Activated B cell treated with CpG ODN at 0.5 μM for 24 hours (primary cell): ENCODE results near the gene EARS2. TPM values are rescaled to one million over a fixed set of nuclear protein-coding genes. Genes with fewer than 3 reads are reported as not detected.

Experiments used
- ATAC-seq: fragments of 200-7000 bp; cut with Tn5 transposase; one replicate; pipeline ENCODE4 v1.10.0; 2021; ENCODE audit warnings: low read depth, mild to moderate bottlenecking, moderate library complexity
- CTCF ChIA-PET: fragments of 350-600 bp; sonication (Branson Sonifier 250); formaldehyde crosslinking; loops from one replicate; lab custom pipeline; 2021; ENCODE audit warnings: antibody characterized with exemption; lab: Charles Lee
- POLR2A ChIA-PET: fragments of 350-600 bp; sonication (Branson Sonifier 250); formaldehyde crosslinking; loops from one replicate; lab custom pipeline; 2021; ENCODE audit warnings: antibody characterized with exemption; lab: Charles Lee
- DNase-seq: peaks from one replicate; pipeline ENCODE4 v3.0.0; 2022
- H3K27ac Mint-ChIP-seq: one replicate; pipeline ENCODE4 v1.8.0; 2020; ENCODE audit warnings: mixed read lengths
- H3K27me3 Mint-ChIP-seq: one replicate; pipeline ENCODE4 v1.8.0; 2021; ENCODE audit warnings: mixed read lengths
- H3K36me3 Mint-ChIP-seq: one replicate; pipeline ENCODE4 v1.8.0; 2021; ENCODE audit warnings: low read depth, mixed read lengths
- H3K4me1 Mint-ChIP-seq: one replicate; pipeline ENCODE4 v1.8.0; 2021; ENCODE audit warnings: mixed read lengths
- H3K4me3 Mint-ChIP-seq: one replicate; pipeline ENCODE4 v1.8.0; 2020; ENCODE audit warnings: mild to moderate bottlenecking, mixed read lengths
- H3K9me3 Mint-ChIP-seq: one replicate; pipeline ENCODE4 v1.8.0; 2020; ENCODE audit warnings: mixed read lengths
- intact Hi-C: fragments of 100-400 bp; cut with micrococcal nuclease; formaldehyde crosslinking; loops from one replicate; pipeline ENCODE4 v1.15.1; 2024
- total RNA-seq: library from RNA; stranded (reverse); gene quantifications from 2 replicates; pipeline ENCODE4 v1.2.3, GENCODE V29; 2022
- TF ChIP-seq, protein P1 (sequence below): fragments of 200-600 bp; IDR thresholded peaks from one replicate; pipeline ENCODE4 v1.8.0; 2022; ENCODE audit warnings: antibody characterized with exemption, mild to moderate bottlenecking

The EARS2 gene
- total RNA-seq, 1 donor from 2014 or later, result 27.5 TPM

DNA sequence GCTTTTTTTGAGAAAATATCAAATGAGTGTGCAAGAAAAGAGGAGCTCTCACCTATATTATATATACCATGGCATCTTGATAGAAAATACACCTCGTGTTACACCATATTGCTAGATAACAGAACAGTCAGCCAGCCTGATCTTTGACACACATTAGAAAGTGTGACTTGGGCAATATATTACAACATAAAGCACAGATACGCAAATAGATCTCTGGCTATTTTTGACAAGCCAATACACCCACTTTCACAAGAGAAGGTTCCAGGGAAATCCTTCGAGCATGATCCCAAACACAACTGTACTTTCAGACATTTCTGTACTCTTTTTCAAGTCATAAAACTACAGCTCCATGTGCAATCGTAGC, 56.3 kb downstream of the EARS2 start:
- POLR2A ChIA-PET, result interaction anchor here (1.2 kb wide), 1 partner anchor 18 kb away, joined by 5 read pairs; no protein-coding TSS in a partner anchor
- intact Hi-C loops, result no loop called here
- Mint-ChIP-seq H3K27me3 (no peaks in the 10 kb centered on the region), H3K27ac (peak overlapping the region; percentile 22), H3K4me1 (peaks cover 97% of the 10 kb centered on the region), H3K36me3 (peaks cover 57% of the 10 kb centered on the region), H3K4me3 (no peak overlapping the region), H3K9me3 (no peaks in the 10 kb centered on the region)
- TF ChIP-seq, protein P1, sequence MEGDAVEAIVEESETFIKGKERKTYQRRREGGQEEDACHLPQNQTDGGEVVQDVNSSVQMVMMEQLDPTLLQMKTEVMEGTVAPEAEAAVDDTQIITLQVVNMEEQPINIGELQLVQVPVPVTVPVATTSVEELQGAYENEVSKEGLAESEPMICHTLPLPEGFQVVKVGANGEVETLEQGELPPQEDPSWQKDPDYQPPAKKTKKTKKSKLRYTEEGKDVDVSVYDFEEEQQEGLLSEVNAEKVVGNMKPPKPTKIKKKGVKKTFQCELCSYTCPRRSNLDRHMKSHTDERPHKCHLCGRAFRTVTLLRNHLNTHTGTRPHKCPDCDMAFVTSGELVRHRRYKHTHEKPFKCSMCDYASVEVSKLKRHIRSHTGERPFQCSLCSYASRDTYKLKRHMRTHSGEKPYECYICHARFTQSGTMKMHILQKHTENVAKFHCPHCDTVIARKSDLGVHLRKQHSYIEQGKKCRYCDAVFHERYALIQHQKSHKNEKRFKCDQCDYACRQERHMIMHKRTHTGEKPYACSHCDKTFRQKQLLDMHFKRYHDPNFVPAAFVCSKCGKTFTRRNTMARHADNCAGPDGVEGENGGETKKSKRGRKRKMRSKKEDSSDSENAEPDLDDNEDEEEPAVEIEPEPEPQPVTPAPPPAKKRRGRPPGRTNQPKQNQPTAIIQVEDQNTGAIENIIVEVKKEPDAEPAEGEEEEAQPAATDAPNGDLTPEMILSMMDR, result no peak
- DNase-seq, result no peak
- no peak for ATAC-seq
- CTCF ChIA-PET, result interaction anchor here (0.7 to 1.9 kb wide), 2 partner anchors 66 to 96 kb away, joined by 3 to 6 read pairs; partner anchors contain the start of gene NDUFAB1

DNA sequence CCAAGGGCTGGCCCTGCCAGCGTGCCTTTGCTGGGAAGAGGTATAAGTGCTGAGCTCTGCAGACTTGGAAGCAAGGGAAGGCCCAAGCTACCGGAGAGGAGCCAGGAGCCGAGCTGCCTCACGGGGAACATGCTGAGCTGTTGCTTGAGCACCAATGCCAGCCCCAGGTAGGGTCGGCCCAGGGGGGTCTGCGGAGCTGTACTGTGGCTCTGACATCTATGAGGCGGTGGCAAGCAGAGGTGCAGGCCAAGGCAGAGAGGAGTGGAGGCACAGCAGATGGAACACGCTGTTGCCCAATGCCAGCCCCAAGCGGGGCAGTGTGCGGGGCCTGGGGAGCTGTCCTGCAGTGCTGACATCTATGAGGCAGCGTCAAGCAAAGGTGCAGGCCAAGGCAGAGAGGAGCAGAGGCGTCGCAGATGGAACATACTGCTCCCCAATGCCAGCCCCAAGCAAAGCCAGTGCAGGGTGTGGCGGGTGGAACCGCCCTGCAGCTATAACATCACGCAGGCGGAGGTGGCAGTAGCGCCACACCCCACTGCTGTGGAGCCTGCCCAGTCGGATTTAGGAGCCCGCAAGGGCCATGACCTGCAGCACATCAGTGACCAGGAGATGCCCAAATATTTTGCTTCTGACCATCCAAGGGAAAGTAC, 56.8 kb downstream of the EARS2 start:
- Mint-ChIP-seq H3K36me3 (peaks cover 62% of the 10 kb centered on the region), H3K4me3 (no peak overlapping the region), H3K4me1 (peaks cover 97% of the 10 kb centered on the region), H3K9me3 (no peaks in the 10 kb centered on the region), H3K27me3 (no peaks in the 10 kb centered on the region), H3K27ac (peak overlapping the region; percentile 78)
- no peak for DNase-seq
- ChIA-PET POLR2A (interaction anchor here (0.6 to 5.4 kb wide), 3 partner anchors 8 to 18 kb away, joined by 3 to 55 read pairs (median 5); partner anchors contain the start of gene GGA2), CTCF (interaction anchor here (0.7 to 1.9 kb wide), 2 partner anchors 65 to 96 kb away, joined by 3 to 6 read pairs; partner anchors contain the start of gene NDUFAB1)
- intact Hi-C loops, result no loop called here
- ATAC-seq, result no peak
- TF ChIP-seq, protein P1, result no peak

DNA sequence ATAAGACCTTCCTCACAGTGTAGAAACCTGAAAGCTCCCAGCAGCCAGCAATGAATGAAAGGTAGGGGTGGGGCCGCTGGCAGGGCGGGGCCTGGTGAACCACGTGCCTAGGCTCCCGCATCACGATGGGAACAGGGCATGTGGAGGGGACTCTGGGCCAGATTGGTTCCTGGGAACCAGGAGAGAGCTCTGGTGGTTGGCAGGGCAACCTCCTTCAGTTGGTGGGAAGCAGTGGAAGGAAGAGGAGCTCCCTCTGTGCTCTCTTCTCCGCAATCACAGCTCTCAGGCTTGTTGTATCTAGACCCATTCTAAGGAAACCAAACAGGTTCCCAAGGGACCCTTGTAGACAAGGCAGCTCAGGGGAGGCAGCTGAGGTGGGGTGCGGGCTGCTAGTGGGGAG, 57.3 kb downstream of the EARS2 start:
- TF ChIP-seq, protein P1, result no peak
- Mint-ChIP-seq H3K36me3 (peaks cover 68% of the 10 kb centered on the region), H3K4me1 (peaks cover 95% of the 10 kb centered on the region), H3K4me3 (no peak overlapping the region), H3K9me3 (no peaks in the 10 kb centered on the region), H3K27me3 (no peaks in the 10 kb centered on the region), H3K27ac (peak overlapping the region; percentile 78)
- ChIA-PET CTCF (interaction anchor here (1.9 kb wide), 1 partner anchor 97 kb away, joined by 6 read pairs; the partner anchor contains the start of gene NDUFAB1), POLR2A (interaction anchor here (1.2 to 5.4 kb wide), 3 partner anchors 8 to 19 kb away, joined by 3 to 55 read pairs (median 5); partner anchors contain the start of gene GGA2)
- ATAC-seq, result no peak
- intact Hi-C loops, result no loop called here
- no peak for DNase-seq

DNA sequence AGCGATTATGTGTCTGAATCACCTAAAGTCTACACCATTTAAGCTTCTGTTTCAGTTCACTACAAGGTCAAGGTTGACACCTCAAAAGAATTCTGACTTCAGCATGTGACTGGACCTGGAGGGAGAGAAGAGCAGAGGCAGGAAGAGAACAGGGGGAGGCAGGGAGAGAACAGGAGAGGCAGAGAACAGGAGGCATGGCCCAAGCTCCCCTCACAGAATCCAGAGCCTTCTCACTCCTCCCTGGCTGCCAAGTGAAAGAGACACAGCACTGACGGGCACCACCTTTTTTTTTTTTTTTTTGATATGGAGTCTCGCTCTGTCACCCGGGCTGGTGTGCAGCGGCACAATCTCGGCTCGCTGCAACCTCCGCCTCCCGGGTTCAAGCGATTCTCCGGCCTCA, 58.3 kb downstream of the EARS2 start:
- ChIA-PET CTCF (no interaction called here), POLR2A (interaction anchor here (0.6 to 5.4 kb wide), 3 partner anchors 9 to 801 kb away, joined by 3 to 55 read pairs (median 4); partner anchors contain the start of gene GGA2)
- peak overlapping the region; percentile 36 for H3K27ac Mint-ChIP-seq
- no peak overlapping the region for H3K4me3 Mint-ChIP-seq
- ATAC-seq (no peak), DNase-seq (no peak)
- TF ChIP-seq, protein P1, result no peak
- peaks cover 86% of the 10 kb centered on the region for H3K4me1 Mint-ChIP-seq
- no peaks in the 10 kb centered on the region for H3K9me3 Mint-ChIP-seq
- intact Hi-C loops, result no loop called here
- H3K36me3 Mint-ChIP-seq, result peaks cover 77% of the 10 kb centered on the region
- no peaks in the 10 kb centered on the region for H3K27me3 Mint-ChIP-seq

DNA sequence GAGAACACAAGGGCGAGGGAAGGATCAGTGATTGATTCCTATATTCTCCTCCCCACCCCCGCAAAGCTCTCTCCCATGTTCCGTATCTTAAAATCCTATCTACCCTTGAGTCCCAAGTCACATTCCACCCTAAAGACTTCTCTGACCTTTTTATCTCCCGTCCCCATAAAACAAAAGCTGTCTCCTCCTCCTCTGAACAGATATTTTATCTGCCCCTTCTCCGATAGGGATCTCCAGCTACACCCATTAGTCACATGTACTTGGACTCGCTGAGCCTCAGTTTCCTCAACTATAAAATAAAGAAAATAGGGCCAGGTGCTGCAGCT, 59.6 kb downstream of the EARS2 start:
- no peak for DNase-seq
- Mint-ChIP-seq H3K27ac (peak overlapping the region; percentile 73), H3K27me3 (no peaks in the 10 kb centered on the region), H3K36me3 (peaks cover 83% of the 10 kb centered on the region), H3K4me1 (peaks cover 74% of the 10 kb centered on the region), H3K9me3 (no peaks in the 10 kb centered on the region), H3K4me3 (no peak overlapping the region)
- TF ChIP-seq, protein P1, result no peak
- ATAC-seq, result no peak
- intact Hi-C loops, result no loop called here
- CTCF ChIA-PET, result interaction anchor here (1.4 kb wide), 1 partner anchor 8 kb away, joined by 3 read pairs; no protein-coding TSS in a partner anchor
- POLR2A ChIA-PET, result interaction anchor here (0.6 to 5.4 kb wide), 5 partner anchors 11 to 1042 kb away, joined by 3 to 55 read pairs (median 6); partner anchors contain the start of genes EARS2, GGA2, RBBP6 and UBFD1
